Fibroblast of lung (primary cell): Measurements from ENCODE around the gene CSF2.

Source experiments
- CTCF ChIP-seq, 2 donors: IDR thresholded peaks in 1 of 2; conservative IDR thresholded peaks in 1 of 2; 1 replicate in 1 of 2; 2 replicates in 1 of 2; pipeline ENCODE4 v1.5.1; 2011 to 2012; ENCODE audit warnings: low read length in 2 of 2, control low read depth in 1 of 2, inconsistent platforms in 1 of 2, low read depth in 1 of 2, mild to moderate bottlenecking in 1 of 2
- EZH2 ChIP-seq: IDR thresholded peaks from 2 replicates; pipeline ENCODE4 v1.5.1; 2012; ENCODE audit warnings: low read length, control low read depth, mild to moderate bottlenecking; ENCODE audit errors: missing control alignments

- TF ChIP-seq CTCF (conservative IDR thresholded peaks at IDR 0.05 in 1 of 2, IDR thresholded peaks at IDR 0.05 in 1 of 2; ENCODE audit: low read depth in 1 of 2, low read length in 2 of 2) = peak in 1 of 2 donors; percentile 7
- TF ChIP-seq EZH2 = no peak
Measured at GRCh38 chr5:132103332-132103951, 29.9 kb downstream of the CSF2 start.
